ENCODE data around the gene ASCC3. TPM values are rescaled to one million over a fixed set of nuclear protein-coding genes. Genes with fewer than 3 reads are reported as not detected.

The ASCC3 gene
- total and polyA plus RNA-seq, 2 of the 4 experiments (the other 2 are of a cell fraction): 25.8 to 104 TPM

DNA sequence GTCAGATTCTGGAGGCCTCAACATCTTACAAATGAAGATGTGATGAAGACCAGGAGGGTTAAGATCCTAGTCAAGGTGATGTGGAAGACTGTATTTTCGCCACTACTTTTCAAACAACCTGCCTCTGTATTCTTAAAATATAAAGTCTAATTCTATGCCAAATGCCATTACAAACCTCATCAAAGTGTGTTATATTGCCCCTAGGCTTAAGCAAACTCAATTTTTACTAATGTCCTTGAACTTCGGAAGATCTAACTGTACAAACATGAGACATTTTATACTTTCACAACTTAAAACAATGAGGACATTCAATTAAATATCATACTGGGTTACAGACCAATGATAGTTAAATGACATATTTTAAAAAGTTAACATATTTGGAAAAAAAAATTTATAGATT is 19.1 kb downstream of the ASCC3 start:
- no peak overlapping the region for H3K27ac ChIP-seq (ENCODE audit: insufficient read depth, low read length)
- ChIA-PET CTCF (no interaction called here), POLR2A (ENCODE audit: unreplicated experiment) (no interaction called here)
- H2BK5ac ChIP-seq (ENCODE audit: low read depth, low read length, poor library complexity, severe bottlenecking): no peak overlapping the region
- dilution Hi-C loops (cut with HindIII; ENCODE audit: low sequenced_read_pairs, unreplicated experiment) (no loop called here), intact Hi-C loops (cut with micrococcal nuclease) (no loop called here), in situ Hi-C loops (cut with MboI; ENCODE audit: low sequenced_read_pairs) (no loop called here)
- no peak for TF ChIP-seq MAFK (IDR thresholded peaks at IDR 0.05; ENCODE audit: low read depth, low read length)
- no peak for TF ChIP-seq CHD1 (IDR thresholded peaks at IDR 0.05; ENCODE audit: low read depth, low read length)
- TF ChIP-seq MXI1 (IDR thresholded peaks at IDR 0.05; ENCODE audit: borderline replicate concordance, low read depth, low read length): no peak
- no peak for TF ChIP-seq BHLHE40 (IDR thresholded peaks at IDR 0.05; ENCODE audit: low read depth, low read length)
- no peak for TF ChIP-seq POLR2A (IDR thresholded peaks at IDR 0.05; ENCODE audit: low read depth, low read length)
- TF ChIP-seq, protein P1, sequence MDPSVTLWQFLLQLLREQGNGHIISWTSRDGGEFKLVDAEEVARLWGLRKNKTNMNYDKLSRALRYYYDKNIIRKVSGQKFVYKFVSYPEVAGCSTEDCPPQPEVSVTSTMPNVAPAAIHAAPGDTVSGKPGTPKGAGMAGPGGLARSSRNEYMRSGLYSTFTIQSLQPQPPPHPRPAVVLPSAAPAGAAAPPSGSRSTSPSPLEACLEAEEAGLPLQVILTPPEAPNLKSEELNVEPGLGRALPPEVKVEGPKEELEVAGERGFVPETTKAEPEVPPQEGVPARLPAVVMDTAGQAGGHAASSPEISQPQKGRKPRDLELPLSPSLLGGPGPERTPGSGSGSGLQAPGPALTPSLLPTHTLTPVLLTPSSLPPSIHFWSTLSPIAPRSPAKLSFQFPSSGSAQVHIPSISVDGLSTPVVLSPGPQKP (IDR thresholded peaks at IDR 0.05; ENCODE audit: borderline replicate concordance, low read depth, low read length): no peak
- H3K4ac ChIP-seq (ENCODE audit: low read depth, low read length): no peak overlapping the region
- no peak overlapping the region for H3K4me3 ChIP-seq (ENCODE audit: insufficient read depth, low read depth, low read length)
- H2AK5ac ChIP-seq (ENCODE audit: low read depth, low read length): no peak overlapping the region
- H2BK20ac ChIP-seq (ENCODE audit: low read depth, low read length): no peak overlapping the region
- H3K56ac ChIP-seq (ENCODE audit: extremely low read depth, insufficient read depth, low read length): no peak overlapping the region
- no peaks in the 10 kb centered on the region for H3K4me1 ChIP-seq (ENCODE audit: control insufficient read depth, insufficient read depth, low read length)
- no peak overlapping the region for H3K9ac ChIP-seq (ENCODE audit: low read depth, low read length)
- H3K18ac ChIP-seq (ENCODE audit: low read depth, low read length): no peak overlapping the region
- no TSS peak for BruUV-seq (replicated peaks)
- peaks cover 2% of the 10 kb centered on the region; the same call in 1 of the 2 replicates for H3K9me1 ChIP-seq (ENCODE audit: insufficient read depth, low read length)
- no peak overlapping the region for H3K4me2 ChIP-seq (ENCODE audit: low read depth, low read length)
- peaks cover 5 to 6% of the 10 kb centered on the region in 2 experiments; a peak in 2 of 4 replicates for H3K79me1 ChIP-seq (ENCODE audit: low read depth in 1 of 2, low read length in 2 of 2)
- H3K23ac ChIP-seq (ENCODE audit: low read depth, low read length): no peak overlapping the region
- no peak overlapping the region for H4K91ac ChIP-seq (ENCODE audit: insufficient read depth, low read depth, low read length)
- peaks cover 9% of the 10 kb centered on the region for H3K36me3 ChIP-seq (ENCODE audit: control insufficient read depth, insufficient read depth, low read length)
- no peak overlapping the region for H3K14ac ChIP-seq (replicated peaks; ENCODE audit: low read depth, low read length)
- H3K27me3 ChIP-seq (ENCODE audit: control insufficient read depth, insufficient read depth, low read length): no peaks in the 10 kb centered on the region
- ATAC-seq (ENCODE audit: low read depth): no peak
- H4K8ac ChIP-seq (ENCODE audit: low read depth in 2 of 2, low read length in 2 of 2): no peak overlapping the region
- no peak for DNase-seq
- no peak overlapping the region for H2AFZ ChIP-seq (replicated peaks; ENCODE audit: low read length, poor library complexity)
- no peaks in the 10 kb centered on the region; the same call in 1 of the 2 replicates for H4K20me1 ChIP-seq (ENCODE audit: insufficient read depth, low read length)
- no peak overlapping the region for H2BK120ac ChIP-seq (ENCODE audit: low read depth, low read length)
- no CpG with 5 or more reads among the region's 2 CpGs for WGBS, 2 experiments (ENCODE audit: extremely low coverage in 2 of 2, insufficient read length in 1 of 2)
- H2AK9ac ChIP-seq (replicated peaks; ENCODE audit: low read depth, low read length, poor library complexity): no peak overlapping the region
- H4K5ac ChIP-seq (ENCODE audit: low read depth, low read length): no peak overlapping the region
- H2BK15ac ChIP-seq (ENCODE audit: low read depth, low read length): no peak overlapping the region
- H3K9me3 ChIP-seq (ENCODE audit: control insufficient read depth, insufficient read depth, low read length): no peaks in the 10 kb centered on the region
